Colonic mucosa (tissue), 4 donors: Measurements from ENCODE around the gene ACER3. TPM values are rescaled to one million over a fixed set of nuclear protein-coding genes. Genes with fewer than 3 reads are reported as not detected.
A peak's percentile ranks its signal among the peaks of the same experiment; 100 is the strongest.
"Not testable (repeated sequence)": the region's sequence is repeated elsewhere in the genome, so short reads cannot be mapped to it uniquely, and the experiment has no call there.

Experiments
- DNase-seq: peaks from one replicate; pipeline ENCODE4 v3.0.0-alpha.2; 2020
- H3K27ac ChIP-seq: fragments of 200-600 bp; one replicate; pipeline ENCODE4 v1.8.0; 2021
- H3K27me3 ChIP-seq: fragments of 200-600 bp; one replicate; pipeline ENCODE4 v1.8.0; 2021
- H3K36me3 ChIP-seq: fragments of 200-600 bp; one replicate; pipeline ENCODE4 v1.8.0; 2021
- H3K4me1 ChIP-seq: fragments of 200-600 bp; one replicate; pipeline ENCODE4 v1.8.0; 2021; ENCODE audit warnings: mild to moderate bottlenecking
- H3K4me3 ChIP-seq: fragments of 200-600 bp; one replicate; pipeline ENCODE4 v1.8.0; 2021
- H3K9ac ChIP-seq, 2 donors: one replicate each; pipeline ENCODE4 v1.7.0; 2013; ENCODE audit warnings: control low read depth in 2 of 2, low read depth in 2 of 2, low read length in 2 of 2
- H3K9me3 ChIP-seq: fragments of 200-600 bp; one replicate; pipeline ENCODE4 v1.8.0; 2021
- intact Hi-C: fragments of 100-400 bp; cut with DNase I; formaldehyde crosslinking; loops from one replicate; pipeline ENCODE4 v1.14.1; 2022
- total RNA-seq, 2 donors: library from RNA; stranded (reverse); fragmentation: NEBNext Ultra II Directional in 1 of 2; extraction: Animal tissue kit (Norgen Biotek cat#: 25700) in 1 of 2; gene quantifications; one replicate each; pipeline ENCODE4 v1.2.1, GENCODE V29; 2021
- TF ChIP-seq, protein P1 (sequence below): fragments of 200-600 bp; IDR thresholded peaks from one replicate; pipeline ENCODE4 v1.8.0; 2022; ENCODE audit warnings: antibody characterized with exemption, mild to moderate bottlenecking
- donor health status: healthy.
- donor health status: DM: no; HTN: no; CAD: no.
- donor health status: DM: no; HTN: no; CAD: no.

Gene ACER3
- total RNA-seq, 2 donors from 2014 or later = 25.0 to 36.4 TPM

DNA sequence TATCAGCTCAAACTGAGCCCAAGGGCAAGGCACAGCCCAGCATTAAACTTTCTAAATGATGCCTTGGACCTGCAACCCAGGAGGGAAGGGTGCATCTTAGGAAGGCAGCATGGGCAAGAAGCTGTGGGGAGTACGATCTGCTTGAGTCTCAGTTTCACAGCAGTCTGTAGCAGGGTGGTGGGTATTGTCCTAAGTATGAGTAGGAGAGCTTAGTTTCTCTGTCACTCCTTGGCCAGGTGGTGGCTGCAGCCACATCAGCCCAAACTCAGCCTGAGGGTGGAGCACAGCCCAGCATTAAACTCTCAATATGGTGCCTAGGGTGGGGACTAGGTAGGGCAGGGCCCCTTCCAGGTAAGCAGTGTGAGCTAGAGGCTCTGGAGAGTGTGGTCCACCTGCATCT, 85.5 kb downstream of the ACER3 start:
- no peak overlapping the region for H3K4me3 ChIP-seq
- no peak overlapping the region for H3K27ac ChIP-seq
- no peaks in the 10 kb centered on the region for H3K4me1 ChIP-seq
- no peak overlapping the region for H3K9ac ChIP-seq
- H3K36me3 ChIP-seq = no peaks in the 10 kb centered on the region
- no peak for DNase-seq
- H3K27me3 ChIP-seq = no peaks in the 10 kb centered on the region
- H3K9me3 ChIP-seq = no peaks in the 10 kb centered on the region
- TF ChIP-seq, protein P1, sequence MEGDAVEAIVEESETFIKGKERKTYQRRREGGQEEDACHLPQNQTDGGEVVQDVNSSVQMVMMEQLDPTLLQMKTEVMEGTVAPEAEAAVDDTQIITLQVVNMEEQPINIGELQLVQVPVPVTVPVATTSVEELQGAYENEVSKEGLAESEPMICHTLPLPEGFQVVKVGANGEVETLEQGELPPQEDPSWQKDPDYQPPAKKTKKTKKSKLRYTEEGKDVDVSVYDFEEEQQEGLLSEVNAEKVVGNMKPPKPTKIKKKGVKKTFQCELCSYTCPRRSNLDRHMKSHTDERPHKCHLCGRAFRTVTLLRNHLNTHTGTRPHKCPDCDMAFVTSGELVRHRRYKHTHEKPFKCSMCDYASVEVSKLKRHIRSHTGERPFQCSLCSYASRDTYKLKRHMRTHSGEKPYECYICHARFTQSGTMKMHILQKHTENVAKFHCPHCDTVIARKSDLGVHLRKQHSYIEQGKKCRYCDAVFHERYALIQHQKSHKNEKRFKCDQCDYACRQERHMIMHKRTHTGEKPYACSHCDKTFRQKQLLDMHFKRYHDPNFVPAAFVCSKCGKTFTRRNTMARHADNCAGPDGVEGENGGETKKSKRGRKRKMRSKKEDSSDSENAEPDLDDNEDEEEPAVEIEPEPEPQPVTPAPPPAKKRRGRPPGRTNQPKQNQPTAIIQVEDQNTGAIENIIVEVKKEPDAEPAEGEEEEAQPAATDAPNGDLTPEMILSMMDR = no peak
- intact Hi-C loops = no loop called here

DNA sequence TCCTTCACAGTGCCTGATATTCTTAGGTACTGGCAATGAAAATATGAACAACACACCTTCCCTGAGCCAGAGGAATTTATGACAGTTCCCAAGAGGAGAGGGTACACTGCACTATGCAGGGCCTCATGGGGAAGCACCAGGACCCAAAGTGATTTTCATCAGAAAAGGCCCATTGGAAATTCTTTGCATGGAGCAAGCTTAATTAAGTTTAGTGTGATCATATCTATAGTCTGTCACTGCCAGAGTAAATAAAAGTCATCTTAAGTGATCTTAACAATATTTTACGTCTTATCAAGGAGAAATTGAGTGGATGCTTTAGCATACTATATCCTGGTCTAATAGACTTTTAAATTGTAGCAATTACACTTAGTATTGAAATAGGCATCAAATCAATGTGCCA, 86.5 kb downstream of the ACER3 start:
- intact Hi-C loops = no loop called here
- no peak overlapping the region for H3K27ac ChIP-seq
- H3K9me3 ChIP-seq = no peaks in the 10 kb centered on the region
- H3K9ac ChIP-seq = no peak overlapping the region
- no peak overlapping the region for H3K4me3 ChIP-seq
- TF ChIP-seq, protein P1 = no peak
- no peaks in the 10 kb centered on the region for H3K4me1 ChIP-seq
- DNase-seq = no peak
- no peaks in the 10 kb centered on the region for H3K27me3 ChIP-seq
- no peaks in the 10 kb centered on the region for H3K36me3 ChIP-seq

DNA sequence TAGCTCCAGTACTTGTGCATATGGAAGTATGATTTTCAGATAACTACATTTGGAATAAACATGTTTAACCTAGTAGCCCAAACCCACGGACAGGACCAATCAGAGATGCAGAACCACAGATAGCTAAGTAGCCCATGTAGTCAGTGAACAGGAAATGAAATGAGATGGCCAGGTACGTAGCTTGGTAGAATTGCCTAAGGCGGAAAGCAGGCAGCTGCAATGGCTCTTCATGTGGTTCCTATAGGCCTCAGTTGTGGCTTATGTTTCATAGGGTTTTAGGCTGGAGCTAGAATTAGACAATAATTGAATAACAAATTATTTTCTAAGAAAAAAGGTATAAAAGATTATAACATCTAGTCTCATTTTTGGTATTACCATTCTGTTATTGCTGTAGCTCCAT, 87.1 kb downstream of the ACER3 start:
- no peaks in the 10 kb centered on the region for H3K36me3 ChIP-seq
- H3K27ac ChIP-seq = no peak overlapping the region
- DNase-seq = no peak
- intact Hi-C loops = no loop called here
- TF ChIP-seq, protein P1 = no peak
- H3K4me3 ChIP-seq = no peak overlapping the region
- H3K4me1 ChIP-seq = no peaks in the 10 kb centered on the region
- H3K9ac ChIP-seq = no peak overlapping the region
- H3K27me3 ChIP-seq = no peaks in the 10 kb centered on the region
- no peaks in the 10 kb centered on the region for H3K9me3 ChIP-seq

DNA sequence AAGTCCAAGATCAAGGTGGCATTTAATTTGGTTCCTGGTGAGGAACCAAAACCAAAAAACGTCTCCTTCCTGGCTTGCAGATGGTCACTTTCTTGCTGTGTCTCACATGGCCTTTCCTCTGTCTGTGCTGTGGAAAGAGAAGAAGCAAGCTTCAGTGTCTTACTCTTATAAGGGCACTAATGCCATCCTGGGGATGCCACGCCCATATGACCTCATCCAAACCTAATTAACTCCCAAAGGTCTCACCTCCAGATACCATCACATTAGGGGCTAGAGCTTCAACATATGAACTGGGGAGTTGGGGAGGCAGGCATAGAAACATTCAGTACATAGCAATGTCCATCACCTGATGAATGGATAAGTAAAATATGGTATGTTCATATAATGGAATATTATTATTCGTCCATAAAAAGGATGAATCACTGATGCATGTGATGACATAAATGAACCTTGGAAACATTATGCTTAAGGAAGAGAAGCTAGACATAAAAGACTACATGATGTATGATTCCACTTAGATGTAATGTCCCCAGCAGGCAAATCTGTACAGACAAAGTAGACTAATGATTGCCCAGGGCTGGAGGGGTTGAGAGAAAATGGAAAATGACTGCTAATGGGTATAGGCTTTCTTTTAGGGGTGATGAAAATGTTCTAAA, 94.9 kb downstream of the ACER3 start:
- intact Hi-C loops = no loop called here
- TF ChIP-seq, protein P1 = no peak
- H3K4me3 ChIP-seq = no peak overlapping the region
- no peaks in the 10 kb centered on the region for H3K4me1 ChIP-seq
- H3K27me3 ChIP-seq = no peaks in the 10 kb centered on the region
- H3K27ac ChIP-seq = no peak overlapping the region
- DNase-seq = no peak
- H3K9me3 ChIP-seq = no peaks in the 10 kb centered on the region
- no peak overlapping the region for H3K9ac ChIP-seq
- H3K36me3 ChIP-seq = no peaks in the 10 kb centered on the region

DNA sequence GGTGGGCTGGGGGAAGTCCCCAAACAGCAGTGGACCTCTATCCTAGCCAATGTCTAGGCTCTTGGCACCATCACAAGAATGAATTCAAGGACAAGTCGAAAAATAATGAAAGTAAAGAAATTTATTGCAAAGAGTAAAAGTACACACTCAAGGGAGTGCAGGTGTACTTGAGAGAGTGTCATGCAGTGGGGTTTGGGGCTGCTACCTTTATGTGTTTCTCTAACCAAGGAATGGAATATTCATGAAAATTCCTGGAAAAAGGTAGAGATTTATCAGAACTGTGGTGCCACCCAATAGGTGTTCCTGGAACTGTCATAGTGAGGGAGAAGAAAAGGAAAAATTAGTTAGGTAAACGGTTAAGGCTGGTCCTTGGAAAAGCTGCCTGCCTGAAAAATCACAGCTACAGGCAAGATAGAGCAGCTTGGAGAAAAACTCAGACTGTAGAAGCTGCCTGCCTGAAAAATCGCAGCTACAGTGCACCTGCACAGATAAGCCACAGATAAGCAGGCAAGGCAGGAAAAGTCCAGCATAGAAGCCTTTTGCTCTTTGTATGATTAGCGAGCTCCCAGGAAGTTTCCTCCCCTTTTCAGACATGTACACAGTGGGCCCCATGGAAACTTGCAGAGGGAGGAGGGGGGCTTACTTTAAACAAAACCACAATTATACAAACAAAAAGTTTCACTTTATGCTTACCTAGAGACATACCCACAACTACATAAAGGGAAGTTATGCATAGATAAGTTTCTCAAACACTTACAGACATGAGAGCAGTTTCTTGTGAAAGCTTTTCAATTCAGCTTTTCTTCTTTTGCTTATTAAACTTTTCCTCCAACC, 102.1 kb downstream of the ACER3 start:
- Histone ChIP-seq H3K36me3 (no peaks in the 10 kb centered on the region), H3K27ac (peak overlapping the region; percentile 45), H3K4me3 (no peak overlapping the region), H3K4me1 (no peaks in the 10 kb centered on the region), H3K9ac (no peak overlapping the region), H3K9me3 (no peaks in the 10 kb centered on the region), H3K27me3 (no peaks in the 10 kb centered on the region)
- intact Hi-C loops = no loop called here
- TF ChIP-seq, protein P1 = no peak
- peak; percentile 67 for DNase-seq

DNA sequence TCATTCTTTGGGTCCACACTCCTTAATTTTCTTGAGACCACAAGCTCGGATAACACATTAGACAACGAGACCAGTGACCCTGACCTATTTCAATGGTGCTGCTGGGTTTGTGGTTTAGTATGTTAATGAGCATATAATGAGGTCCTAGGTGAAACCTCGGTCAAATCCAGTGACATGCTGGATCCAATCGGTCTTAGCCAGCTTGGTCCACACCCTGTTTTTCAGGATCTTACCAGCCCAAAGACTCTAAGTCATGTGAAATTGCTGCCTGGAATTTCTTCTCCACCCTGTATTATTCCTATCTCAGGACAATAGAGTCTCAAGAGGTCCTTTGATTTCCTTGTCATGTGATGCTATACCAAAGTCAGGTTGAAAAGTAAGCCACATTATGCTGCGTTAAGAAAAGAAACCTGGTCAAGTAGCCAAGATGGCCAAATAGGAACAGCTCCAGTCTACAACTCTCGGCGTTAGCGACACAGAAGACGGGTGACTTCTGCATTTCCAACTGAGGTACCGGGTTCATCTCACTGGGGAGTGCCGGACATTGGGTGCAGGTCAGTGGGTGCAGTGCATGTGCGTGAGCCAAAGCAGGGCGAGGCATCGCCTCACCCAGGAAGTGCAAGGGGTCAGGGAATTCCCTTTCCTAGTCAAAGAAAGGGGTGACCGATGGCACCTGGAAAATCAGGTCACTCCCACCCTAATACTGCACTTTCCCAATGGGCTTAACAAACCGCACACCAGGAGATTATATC, 102.9 kb downstream of the ACER3 start:
- H3K4me3 ChIP-seq, H3K36me3 ChIP-seq, H3K9me3 ChIP-seq, H3K27me3 ChIP-seq, H3K9ac ChIP-seq, H3K4me1 ChIP-seq, intact Hi-C loops: not testable (repeated sequence)
- peak; percentile 47 for DNase-seq
- peak overlapping the region; percentile 45 for H3K27ac ChIP-seq
